GM11168 (cell line): ENCODE results near the gene SLF1.
"Not testable (repeated sequence)": the region's sequence is repeated elsewhere in the genome, so short reads cannot be mapped to it uniquely, and the experiment has no call there.

Experiments used
- in situ Hi-C: fragments of 300-500 bp; cut with MboI; formaldehyde crosslinking; loops from one replicate; pipeline ENCODE4 v1.12.0; 2022; ENCODE audit warnings: low sequenced_read_pairs; ENCODE audit not compliant: unreplicated experiment

Gene SLF1

DNA sequence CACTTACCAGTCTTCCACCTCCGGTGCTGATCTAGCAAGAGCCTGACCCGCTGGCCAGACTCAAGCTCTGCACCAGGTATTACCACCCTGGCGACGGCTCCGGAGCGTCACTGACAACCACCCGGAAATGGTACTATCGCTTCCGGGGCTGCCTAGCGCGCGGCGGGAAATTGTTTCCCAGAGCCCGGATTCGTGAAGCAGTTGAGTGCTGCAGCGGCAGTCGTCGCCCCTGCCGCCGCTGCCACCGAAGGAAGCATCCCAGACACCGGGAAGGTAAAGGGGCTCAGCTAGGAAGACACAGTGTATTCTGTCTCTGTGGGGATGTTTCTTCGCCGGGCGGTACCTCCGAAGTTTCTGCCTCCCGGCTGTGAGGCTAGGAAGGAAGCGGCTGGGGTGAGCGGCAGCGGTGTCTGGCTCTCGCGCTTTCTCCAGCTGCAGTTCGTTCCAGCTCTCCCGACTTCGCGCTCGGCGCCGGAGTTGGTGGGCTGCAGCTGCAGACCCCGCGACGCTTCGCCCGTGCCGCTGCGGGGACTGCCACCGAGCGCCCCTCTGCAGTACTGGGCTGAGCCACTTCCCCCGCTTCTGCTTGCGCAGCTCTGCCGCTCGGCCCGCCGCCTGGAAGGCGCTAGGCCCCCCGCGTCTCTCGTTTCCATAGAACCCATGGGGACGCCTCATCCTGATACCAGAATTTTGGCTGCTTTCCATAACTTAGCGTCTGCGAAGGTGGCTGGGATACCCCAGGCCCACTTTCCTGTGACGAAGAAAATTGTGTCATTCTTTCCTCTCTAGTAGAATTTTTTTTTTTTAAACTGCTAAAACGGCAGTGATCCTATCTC, at the start of gene SLF1, which contains the start of gene KIAA0825:
TSS of gene SLF1 (plus strand) at position 177 of the 836 bp plus-strand sequence. CDS start 10,142 bp downstream, outside the sequence.
TSS of gene KIAA0825 (minus strand) at position 112 of the 836 bp plus-strand sequence. CDS start 81,478 bp downstream, outside the sequence.
- in situ Hi-C loops, result no loop called here

DNA sequence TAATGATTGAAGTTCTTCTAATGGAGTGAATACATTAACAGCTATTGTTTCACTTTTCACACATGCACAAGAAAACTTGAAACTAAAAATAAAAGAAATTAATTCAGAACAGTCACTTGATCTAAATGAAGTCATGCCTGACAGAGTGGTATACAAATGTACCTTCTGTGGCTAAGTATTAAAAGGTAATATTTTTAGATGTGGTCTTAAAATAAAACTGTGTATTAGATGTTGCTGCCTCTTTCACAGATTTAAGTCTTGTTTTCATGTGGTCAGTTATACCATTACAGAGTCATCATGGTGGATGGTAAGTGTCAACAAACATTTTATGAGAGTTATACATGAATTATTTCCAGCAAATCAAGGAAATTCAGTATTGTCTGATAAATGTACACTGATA, 47.1 kb upstream of the SLF1 start:
- in situ Hi-C loops, result no loop called here

DNA sequence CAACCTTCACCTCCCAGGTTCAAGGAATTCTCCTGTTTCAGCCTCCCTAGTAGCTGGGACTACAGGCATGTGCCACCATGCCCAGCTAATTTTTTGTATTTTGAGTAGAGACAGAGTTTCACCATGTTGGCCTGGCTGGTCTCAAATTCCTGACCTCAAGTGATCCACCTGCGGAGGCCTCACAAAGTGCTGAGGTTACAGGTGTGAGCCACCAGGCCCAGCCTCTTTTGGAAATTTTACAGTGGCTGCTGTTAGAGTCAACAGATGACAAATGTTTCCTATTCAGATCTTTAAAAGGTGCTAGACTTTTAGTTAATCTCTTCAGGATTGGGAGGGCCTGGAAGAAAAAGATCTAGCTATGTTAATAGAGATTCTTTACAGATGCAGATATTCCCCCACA, 45.1 kb upstream of the SLF1 start:
- in situ Hi-C loops, result not testable (repeated sequence)

DNA sequence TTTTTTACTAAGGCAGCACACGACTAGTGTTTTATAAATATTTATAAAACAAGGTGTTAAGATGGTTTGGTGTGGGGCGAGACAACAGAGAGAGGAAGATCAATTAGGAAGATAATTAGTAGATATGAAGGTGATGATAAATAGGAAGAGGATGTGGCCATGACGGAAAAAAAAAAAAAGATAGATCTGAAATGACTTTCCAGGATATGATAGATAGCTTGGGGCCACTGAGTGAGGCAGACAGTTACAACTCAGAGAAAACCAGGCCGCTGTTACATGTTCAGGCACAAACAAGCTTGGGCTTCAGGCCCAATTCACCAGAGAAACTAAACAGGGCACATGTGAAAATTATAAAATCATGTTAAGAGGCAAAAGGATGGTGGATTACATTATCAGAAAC, 43.3 kb upstream of the SLF1 start:
- in situ Hi-C loops, result no loop called here

DNA sequence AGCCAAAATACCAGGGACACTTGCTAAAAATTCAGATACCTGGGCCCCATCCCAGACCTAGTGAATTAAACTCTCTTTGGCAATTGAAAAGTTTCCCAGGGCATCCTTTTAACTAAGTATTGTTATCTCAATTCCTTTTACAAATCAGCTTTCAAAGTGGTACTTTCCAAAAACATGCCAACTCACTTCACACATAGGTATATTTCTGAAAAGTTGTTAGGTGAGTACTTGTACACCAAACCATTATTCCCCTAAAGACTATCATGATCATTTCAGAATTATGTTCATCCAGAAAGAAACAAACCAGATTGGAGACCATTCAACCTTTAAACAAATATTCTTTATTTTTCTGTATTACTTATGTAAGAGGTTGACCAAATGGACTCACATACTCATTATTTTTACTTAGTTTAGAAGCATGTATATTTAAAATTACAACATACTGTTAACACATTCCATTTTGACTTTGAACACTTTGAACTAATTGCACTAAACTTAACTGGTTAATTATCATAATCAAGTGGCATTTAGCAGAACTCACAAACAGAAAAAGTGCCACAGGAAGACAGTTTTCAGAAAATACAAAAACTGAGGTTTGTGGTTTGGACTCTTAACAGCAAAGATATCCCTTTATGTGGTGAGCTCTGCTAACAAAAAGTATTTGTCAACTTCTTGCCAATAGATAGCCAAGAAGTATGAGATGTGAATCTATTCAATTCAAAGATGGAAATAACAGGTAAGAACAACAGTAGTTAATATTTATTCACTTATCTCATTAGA, 40.8 kb upstream of the SLF1 start:
- in situ Hi-C loops, result no loop called here

DNA sequence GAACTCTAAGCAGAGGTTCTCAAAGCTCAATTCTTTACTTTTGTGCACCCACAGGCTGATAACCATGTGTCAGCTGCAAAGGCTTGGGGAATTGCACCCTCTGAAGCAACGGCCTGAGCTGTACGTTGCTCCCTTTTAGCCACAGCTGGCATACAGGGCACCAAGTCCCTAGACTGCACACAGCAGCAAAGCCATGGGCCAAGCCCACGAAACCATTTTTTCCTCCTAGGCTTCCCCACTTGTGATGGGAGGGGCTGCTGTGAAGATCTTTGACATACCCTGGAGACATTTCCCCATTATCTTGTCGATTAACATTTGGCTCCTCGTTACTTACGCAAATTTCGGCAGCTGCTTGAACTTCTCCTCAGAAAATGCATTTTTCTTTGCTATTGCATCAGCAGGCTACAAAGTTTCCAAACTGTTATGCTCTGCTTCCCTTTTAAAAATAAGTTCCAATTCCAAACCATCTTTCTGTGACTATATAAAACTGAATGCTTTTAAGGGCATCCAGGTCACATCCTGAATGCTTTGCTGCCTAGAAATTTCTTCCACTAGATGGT, 23.1 kb upstream of the SLF1 start:
- in situ Hi-C loops, result no loop called here

DNA sequence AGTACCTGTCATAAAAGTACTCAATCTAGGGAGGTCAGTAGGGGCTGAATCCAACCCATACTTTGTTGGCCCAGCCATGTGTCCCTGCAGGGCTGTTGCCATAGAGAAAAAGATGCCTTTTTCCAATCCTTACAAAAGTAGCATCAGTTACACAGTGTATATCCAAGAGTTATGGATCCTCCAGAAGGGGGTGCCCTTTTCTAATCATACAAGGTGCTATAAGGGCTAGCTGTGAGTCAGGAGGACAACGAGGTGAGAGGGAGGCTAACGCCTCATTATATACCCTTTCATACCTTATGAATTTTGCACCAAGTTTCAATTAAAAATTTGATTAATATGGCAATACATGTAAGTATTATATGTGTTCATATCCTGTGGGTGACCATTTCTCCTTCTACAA, 4.9 kb upstream of the SLF1 start:
- in situ Hi-C loops, result no loop called here

DNA sequence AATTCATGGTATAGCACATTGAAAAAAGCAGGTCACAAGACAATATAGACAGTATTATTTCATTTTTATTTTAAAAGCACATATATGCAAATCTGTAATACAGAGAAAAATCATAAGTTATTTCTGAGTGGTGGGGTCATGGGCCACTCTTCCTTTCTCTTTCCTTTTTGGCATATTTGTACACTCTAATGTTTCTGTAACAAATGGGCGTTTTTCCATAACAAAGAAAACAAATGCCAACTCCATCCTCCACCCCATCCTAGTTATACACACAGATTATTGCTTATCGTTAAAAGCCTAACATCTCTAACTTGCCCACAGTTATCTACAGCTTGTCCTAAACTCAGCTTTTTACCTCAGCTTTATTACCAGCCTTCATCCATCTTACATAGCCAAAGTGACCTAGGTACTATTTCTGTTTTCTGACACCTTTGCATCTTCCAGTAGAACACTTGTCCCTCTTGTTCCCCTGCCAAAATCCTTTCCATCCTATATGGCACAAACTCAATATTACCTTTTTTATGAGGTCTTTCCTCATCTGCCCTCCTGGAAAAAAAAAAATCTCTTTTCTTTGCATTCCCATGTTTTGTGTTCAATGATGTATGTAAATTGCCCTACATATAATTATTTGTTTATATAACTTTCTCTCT, 4.2 kb upstream of the SLF1 start:
- in situ Hi-C loops, result no loop called here

DNA sequence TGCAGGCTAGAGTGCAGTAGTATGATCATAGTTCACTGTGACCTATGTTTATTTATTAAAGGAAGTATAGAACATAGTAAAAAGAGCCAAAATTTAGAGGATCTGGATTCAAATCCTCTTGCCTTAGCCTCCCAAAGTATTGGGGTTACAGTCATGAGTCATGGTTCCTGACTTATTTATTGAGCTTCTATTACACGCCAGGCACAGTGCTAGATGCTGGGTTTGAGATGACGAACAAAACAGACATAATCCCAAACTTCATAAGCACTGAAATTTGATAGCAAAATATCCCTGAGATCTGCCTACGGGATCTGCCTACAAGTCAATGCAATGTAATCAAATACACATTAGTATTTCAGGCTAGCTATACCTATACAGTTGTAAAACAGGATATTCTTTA, 2.6 kb upstream of the SLF1 start:
- in situ Hi-C loops, result no loop called here

DNA sequence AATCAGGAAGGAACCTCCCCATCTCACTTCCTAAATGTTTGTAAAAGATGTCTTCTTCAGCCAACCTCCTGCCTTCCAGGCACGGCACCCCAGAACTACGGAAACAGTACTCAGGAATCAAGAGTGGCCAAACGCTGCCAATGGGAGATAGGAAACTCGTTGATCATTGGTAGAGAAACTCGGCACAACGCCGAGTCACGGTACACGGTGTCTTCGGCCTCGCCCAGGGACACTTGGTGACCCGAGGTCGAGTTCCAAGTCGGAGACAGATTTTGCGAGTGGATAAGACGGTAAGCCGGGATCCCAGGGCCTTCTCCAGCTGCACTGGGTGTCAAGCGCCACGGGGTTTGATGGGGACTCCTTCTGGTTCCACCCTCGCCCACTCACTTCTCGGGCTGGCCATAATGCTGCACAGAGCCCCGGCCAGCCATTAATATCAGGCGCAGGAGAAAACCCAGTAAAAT, 408 bp upstream of the SLF1 start:
- in situ Hi-C loops, result no loop called here

DNA sequence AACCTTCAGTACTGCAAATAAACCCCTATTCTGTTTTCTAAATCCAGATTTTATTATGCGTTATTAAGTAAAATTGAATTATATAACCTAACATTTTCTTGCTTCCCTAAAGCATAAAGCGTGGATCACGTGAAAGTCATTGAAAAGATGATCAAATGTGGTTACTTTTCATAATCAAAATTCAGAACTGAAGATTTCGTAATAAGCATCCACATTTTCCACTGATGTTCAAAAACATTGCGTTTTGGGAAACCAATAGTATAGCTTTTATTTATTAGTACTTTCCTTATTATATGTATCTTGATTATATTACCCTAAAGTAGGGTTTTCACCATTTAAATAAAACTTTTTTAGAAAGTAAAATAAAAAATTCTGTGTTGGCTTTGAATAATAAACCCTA, 1.8 kb downstream of the SLF1 start:
- in situ Hi-C loops, result no loop called here

DNA sequence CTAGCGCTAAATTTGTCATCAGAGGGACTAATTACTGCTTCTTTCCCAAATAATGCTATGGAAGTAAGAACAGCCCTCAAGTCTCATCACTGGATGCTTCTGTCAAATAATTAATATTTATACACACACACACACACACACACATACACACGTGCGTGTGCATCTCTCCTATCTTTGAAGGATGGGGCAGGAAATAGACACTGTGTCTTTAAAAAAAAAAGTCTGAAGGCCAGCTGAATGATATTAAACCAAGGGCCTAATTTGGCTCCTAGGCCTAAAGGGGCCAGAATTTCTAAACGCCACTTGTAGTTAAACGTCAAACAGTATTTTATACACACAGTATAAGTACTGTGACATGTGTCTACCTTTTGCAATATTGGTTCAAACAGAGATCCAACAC, 3.3 kb downstream of the SLF1 start:
- in situ Hi-C loops, result no loop called here

DNA sequence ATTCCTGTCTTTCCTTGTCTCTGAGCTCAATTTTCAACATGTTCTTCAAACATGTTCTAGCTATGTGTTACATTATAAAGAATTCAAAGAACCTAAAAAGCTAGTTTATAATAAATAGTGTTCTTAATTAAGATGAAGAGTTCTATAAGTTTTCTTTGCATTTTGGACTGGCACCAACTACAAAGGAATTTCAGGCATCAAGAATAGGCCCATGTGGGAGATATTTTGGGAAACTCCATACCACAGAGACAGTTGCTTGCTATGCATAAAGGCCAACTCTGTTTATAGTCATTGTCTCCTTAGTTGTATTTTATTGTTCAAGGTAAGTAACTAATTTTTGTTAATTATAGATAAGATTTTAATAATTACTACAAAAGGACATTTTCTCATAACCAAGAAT, 4.5 kb downstream of the SLF1 start:
- in situ Hi-C loops, result no loop called here

DNA sequence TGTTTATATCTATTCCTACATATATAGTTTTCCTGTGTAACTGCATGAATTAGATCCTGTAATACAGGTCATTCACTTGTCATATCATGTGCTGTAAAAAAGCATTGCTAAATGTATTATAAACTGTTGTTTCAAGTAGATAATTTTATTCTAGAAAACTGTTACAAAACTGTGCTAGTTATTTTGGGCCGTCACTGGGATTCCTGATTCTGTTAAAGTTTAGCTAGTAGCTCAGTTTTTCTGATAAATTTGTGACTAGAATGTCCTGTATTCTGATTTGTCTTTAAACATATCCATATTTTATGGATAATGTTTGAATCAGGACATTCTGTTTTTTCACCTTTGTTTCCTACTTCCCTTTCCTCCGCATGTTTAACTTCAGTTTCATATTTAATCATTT, 5.4 kb downstream of the SLF1 start:
- in situ Hi-C loops, result no loop called here

DNA sequence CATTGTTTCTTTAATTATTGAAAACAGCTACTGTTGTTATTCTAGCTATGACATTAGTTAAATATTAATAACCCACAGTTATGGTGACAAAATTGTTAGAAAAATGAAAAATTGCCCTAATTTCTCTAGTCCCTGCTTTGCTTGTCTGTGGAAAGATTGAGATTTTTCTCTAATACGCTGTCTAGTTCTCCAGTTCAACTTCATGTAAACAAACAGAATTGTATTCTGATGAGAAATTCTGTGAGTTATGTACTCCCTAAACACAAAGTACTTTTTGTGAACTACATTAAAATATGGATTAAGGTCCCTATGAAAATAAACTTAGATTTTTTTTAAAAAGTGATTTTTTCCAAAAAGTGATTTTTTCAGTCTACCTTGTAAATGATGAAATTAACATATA, 8.7 kb downstream of the SLF1 start:
- in situ Hi-C loops, result no loop called here

DNA sequence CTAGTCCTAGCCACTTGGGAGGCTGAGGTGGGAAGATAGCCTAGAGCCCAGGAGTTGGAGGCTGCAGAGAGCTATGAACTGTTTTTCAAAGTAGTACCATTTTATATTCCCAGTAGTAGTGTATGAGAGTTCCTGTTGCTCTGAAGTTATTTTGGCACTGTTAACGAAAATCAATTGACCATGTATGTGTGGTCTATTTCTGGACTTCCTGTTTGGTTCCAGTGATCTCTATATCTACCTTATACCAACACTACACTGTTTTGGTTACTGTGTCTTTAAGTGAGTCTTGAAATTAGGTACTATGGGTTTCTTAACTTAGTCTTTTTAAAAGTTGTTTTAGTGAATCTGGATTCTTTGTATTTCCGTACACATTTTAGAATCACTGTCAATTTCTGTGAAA, 13.6 kb downstream of the SLF1 start:
- in situ Hi-C loops, result no loop called here

DNA sequence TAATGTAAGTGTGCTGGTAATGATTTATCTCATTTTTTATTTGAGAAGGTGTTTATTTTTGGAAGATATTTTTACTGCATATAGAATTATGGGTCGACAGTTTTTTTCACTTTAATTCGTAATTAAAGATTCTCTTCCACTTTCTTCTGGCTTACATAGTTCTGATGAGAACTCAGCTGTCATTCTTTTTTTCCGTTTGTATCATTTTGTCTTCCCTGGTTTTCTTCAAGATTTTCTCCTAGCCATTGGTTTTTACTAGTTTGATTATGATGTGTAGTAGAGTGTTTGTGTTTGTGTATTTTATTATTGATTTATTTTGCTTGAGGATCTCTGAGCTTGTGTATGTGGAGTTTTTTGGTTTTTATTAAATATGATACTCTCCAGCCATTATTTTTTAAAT, 21.7 kb downstream of the SLF1 start:
- in situ Hi-C loops, result no loop called here

DNA sequence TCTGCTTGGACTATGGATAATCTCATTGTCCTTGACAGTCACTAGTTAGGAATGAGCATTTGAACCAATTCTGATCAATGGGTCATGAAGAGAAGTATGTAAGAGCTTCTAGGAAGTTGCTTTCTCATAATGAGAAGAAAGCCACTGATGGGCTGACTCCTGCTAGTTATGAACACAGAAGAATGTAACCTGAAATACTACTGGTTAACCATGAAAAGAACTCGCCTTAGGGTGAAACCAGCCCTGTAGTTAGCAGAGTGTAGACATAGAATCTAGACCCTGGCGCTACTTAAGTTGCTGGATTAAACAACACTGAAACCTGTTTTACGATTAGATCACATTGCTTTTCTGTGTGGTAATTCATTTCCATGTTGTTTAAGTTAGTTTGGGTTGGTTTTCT, 26.6 kb downstream of the SLF1 start:
- in situ Hi-C loops, result no loop called here

DNA sequence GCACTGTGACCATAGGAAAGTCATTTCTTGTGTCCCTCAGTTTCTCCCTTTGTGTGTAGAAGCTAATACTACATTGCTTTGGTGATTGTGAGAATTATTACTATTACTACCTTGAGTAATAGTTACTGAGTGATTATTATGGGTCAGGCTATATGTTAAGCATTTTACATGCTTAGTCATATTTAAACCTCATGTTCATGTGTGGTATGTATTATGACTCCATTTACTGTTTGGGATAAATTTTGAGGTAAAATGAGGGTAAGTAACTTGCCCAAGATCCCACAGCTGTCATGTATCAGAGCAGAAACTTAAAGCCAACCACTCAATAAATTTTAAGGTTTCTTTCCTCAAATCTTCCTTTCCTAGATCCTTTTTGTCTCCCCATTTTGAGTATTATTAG, 28.3 kb downstream of the SLF1 start:
- in situ Hi-C loops, result no loop called here

DNA sequence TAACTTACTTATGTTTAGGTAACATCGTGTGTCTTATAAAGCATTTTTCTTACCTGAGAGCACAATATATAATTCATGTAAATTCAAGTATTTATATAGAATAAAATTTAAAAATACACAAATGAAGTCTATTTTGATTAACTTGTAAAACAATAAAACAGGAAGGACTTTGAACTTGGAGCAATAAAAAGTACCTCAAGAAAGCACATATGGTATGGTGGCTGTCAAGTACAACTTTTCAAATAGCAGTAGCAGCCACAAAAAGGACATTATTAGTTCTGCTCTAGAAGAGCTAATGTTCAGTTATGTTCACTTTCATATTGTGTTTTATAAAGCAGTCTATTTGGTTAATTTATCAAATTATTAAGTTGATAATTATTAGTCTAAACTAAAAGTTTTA, 31.4 kb downstream of the SLF1 start:
- in situ Hi-C loops, result no loop called here

DNA sequence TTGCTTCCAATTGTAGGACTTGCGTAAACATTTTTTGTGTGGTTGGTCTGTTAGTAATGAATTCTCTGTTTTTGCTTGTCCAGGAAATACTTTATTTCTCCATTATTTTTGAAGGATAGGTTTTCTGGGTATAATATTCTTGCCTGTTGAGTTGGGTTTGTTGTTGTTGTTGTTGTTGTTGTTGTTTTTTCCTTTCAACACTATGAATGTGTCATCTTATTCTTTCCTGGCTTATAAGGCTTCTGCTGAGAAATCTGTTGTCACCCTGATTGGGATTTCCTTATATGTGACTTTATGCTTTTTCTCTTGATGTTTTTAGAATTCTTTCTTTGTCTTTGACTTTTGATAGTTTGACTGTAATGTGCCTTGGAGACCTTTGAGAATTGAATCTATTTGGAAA, 39.8 kb downstream of the SLF1 start:
- in situ Hi-C loops, result no loop called here
